ENCODE results near the gene ADGRG3.

Gene ADGRG3

DNA sequence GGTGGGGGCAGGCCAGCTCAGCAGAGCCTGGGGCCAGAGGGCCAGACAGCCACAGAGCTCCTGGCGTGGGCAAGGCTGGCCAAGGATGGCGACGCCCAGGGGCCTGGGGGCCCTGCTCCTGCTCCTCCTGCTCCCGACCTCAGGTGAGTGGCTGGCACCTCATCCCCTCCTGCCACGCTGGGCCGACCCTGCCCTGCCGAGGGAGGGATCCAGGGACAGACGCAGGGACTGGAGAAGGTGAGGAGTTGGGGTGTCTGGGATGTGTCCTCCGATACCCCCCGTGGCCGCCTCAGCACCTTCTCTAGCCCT, at the start of gene ADGRG3:
Gene ADGRG3 (plus strand): TSS at position 44 of the 309 bp plus-strand sequence. CDS start 42 bp downstream, at position 86.
- no peak within 1 kb of the TSS for H2AFZ ChIP-seq (ENCODE audit: low read length)
- peaks cover 6% of the 10 kb centered on the region; the same call in 1 of the 2 replicates for H3K27me3 ChIP-seq (replicated peaks; ENCODE audit: insufficient read depth, low read length)
- DNase-seq = no peak
- H3F3A ChIP-seq (ENCODE audit: insufficient read depth, low read length) = no peaks in the 10 kb centered on the region
- H3K36me3 ChIP-seq (replicated peaks; ENCODE audit: insufficient read depth, low read length) = no peaks in the 10 kb centered on the region
- no peaks in the 10 kb centered on the region for H3K9me2 ChIP-seq (replicated peaks; ENCODE audit: insufficient read depth, low read length)
- no peak within 1 kb of the TSS for H3K4me3 ChIP-seq (ENCODE audit: low read length)
- no peak within 1 kb of the TSS for H3K4me2 ChIP-seq (ENCODE audit: low read depth, low read length)
- TF ChIP-seq EZH2phosphoT487 (IDR thresholded peaks at IDR 0.05; ENCODE audit: low read length) (no peak), EZH2 (optimal IDR thresholded peaks at IDR 0.05; ENCODE audit: low read depth, low read length) (no peak)
- TF ChIP-seq, protein P1, sequence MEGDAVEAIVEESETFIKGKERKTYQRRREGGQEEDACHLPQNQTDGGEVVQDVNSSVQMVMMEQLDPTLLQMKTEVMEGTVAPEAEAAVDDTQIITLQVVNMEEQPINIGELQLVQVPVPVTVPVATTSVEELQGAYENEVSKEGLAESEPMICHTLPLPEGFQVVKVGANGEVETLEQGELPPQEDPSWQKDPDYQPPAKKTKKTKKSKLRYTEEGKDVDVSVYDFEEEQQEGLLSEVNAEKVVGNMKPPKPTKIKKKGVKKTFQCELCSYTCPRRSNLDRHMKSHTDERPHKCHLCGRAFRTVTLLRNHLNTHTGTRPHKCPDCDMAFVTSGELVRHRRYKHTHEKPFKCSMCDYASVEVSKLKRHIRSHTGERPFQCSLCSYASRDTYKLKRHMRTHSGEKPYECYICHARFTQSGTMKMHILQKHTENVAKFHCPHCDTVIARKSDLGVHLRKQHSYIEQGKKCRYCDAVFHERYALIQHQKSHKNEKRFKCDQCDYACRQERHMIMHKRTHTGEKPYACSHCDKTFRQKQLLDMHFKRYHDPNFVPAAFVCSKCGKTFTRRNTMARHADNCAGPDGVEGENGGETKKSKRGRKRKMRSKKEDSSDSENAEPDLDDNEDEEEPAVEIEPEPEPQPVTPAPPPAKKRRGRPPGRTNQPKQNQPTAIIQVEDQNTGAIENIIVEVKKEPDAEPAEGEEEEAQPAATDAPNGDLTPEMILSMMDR (IDR thresholded peaks at IDR 0.05; ENCODE audit: low read length) = no peak
- H3K9ac ChIP-seq (ENCODE audit: low read length) = no peak within 1 kb of the TSS
- H4K20me1 ChIP-seq (ENCODE audit: insufficient read depth, low read length) = no peaks in the 10 kb centered on the region
- no peaks in the 10 kb centered on the region for H3K4me1 ChIP-seq (ENCODE audit: low read length)
- H3K79me2 ChIP-seq (ENCODE audit: low read length) = no peaks in the 10 kb centered on the region
- H3K27ac ChIP-seq (ENCODE audit: low read length) = no peak within 1 kb of the TSS
- H3K9me3 ChIP-seq (replicated peaks; ENCODE audit: insufficient read depth, low read length) = no peaks in the 10 kb centered on the region

DNA sequence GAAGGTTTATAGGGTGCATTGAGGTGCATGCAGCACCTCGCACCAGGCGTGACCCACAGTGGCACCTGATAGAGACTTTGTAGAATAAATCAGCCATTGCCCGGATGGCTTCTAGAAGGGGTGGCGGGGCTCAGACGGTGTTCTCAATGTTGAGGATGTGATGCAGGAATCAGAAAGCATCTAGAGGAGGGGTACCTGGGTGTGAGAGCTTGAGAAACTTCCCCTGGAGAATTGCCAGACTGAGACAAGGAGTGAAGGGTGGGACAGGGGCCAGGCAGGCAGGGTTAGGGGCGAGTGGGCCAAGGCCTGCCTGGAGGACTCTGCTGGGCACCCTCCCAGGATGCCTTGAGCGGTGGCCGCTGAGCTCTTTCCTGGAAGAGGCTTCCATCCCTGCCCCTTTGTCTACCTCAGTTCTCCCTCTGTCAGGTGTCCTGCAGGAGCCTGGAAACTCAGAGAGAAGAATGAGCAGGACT, 48.9 kb upstream of the ADGRG3 start:
- peaks cover 9% of the 10 kb centered on the region for H3F3A ChIP-seq (ENCODE audit: insufficient read depth, low read length)
- H3K4me2 ChIP-seq (ENCODE audit: low read depth, low read length) = peak overlapping the region; percentile 81
- no peak for TF ChIP-seq EZH2phosphoT487 (IDR thresholded peaks at IDR 0.05; ENCODE audit: low read length)
- TF ChIP-seq, protein P1 (IDR thresholded peaks at IDR 0.05; ENCODE audit: low read length) = no peak
- TF ChIP-seq EZH2 (optimal IDR thresholded peaks at IDR 0.05; ENCODE audit: low read depth, low read length) = no peak
- H4K20me1 ChIP-seq (ENCODE audit: insufficient read depth, low read length) = no peaks in the 10 kb centered on the region
- no peak for DNase-seq
- no peaks in the 10 kb centered on the region for H3K27me3 ChIP-seq (replicated peaks; ENCODE audit: insufficient read depth, low read length)
- H2AFZ ChIP-seq (ENCODE audit: low read length) = no peak overlapping the region
- H3K36me3 ChIP-seq (replicated peaks; ENCODE audit: insufficient read depth, low read length) = no peaks in the 10 kb centered on the region
- no peaks in the 10 kb centered on the region for H3K9me2 ChIP-seq (replicated peaks; ENCODE audit: insufficient read depth, low read length)
- H3K9me3 ChIP-seq (replicated peaks; ENCODE audit: insufficient read depth, low read length) = no peaks in the 10 kb centered on the region
- peaks cover 33% of the 10 kb centered on the region for H3K79me2 ChIP-seq (ENCODE audit: low read length)
- H3K4me1 ChIP-seq (ENCODE audit: low read length) = peaks cover 32% of the 10 kb centered on the region
- peak overlapping the region; percentile 43; the same call in 1 of the 2 replicates for H3K27ac ChIP-seq (ENCODE audit: low read length)
- peak overlapping the region; percentile 71 for H3K4me3 ChIP-seq (ENCODE audit: low read length)
- peak overlapping the region; percentile 70; the same call in 1 of the 2 replicates for H3K9ac ChIP-seq (ENCODE audit: low read length)

- Histone ChIP-seq H3K9me3 (replicated peaks; ENCODE audit: insufficient read depth, low read length) (no peaks in the 10 kb centered on the region), H3K4me1 (ENCODE audit: low read length) (peaks cover 32% of the 10 kb centered on the region), H2AFZ (ENCODE audit: low read length) (peak overlapping the region; percentile 75), H3K27ac (ENCODE audit: low read length) (peak overlapping the region; percentile 43; the same call in 1 of the 2 replicates), H3K9me2 (replicated peaks; ENCODE audit: insufficient read depth, low read length) (no peaks in the 10 kb centered on the region), H3K27me3 (replicated peaks; ENCODE audit: insufficient read depth, low read length) (no peaks in the 10 kb centered on the region), H3K79me2 (ENCODE audit: low read length) (peaks cover 38% of the 10 kb centered on the region), H3F3A (ENCODE audit: insufficient read depth, low read length) (peaks cover 9% of the 10 kb centered on the region), H4K20me1 (ENCODE audit: insufficient read depth, low read length) (no peaks in the 10 kb centered on the region), H3K36me3 (replicated peaks; ENCODE audit: insufficient read depth, low read length) (no peaks in the 10 kb centered on the region), H3K4me3 (ENCODE audit: low read length) (peak overlapping the region; percentile 71), H3K9ac (ENCODE audit: low read length) (peak overlapping the region; percentile 70), H3K4me2 (ENCODE audit: low read depth, low read length) (peak overlapping the region; percentile 81)
- DNase-seq = peak; percentile 64
- TF ChIP-seq EZH2 (optimal IDR thresholded peaks at IDR 0.05; ENCODE audit: low read depth, low read length) (no peak), EZH2phosphoT487 (IDR thresholded peaks at IDR 0.05; ENCODE audit: low read length) (no peak)
- TF ChIP-seq, protein P1 (IDR thresholded peaks at IDR 0.05; ENCODE audit: low read length) = no peak
These were observed 48.3 kb upstream of the ADGRG3 start for GRCh38 chr16:57619606-57620334.

All from MM.1S (cell line).